SH-SY5Y (cell line): ENCODE data around the gene ROBO2.

ENCODE experiments used
- GATA2 ChIP-seq: IDR thresholded peaks from 2 replicates; pipeline ENCODE4 v1.6.1; 2011; ENCODE audit warnings: mild to moderate bottlenecking, low read depth, low read length
- GATA3 ChIP-seq: IDR thresholded peaks from 2 replicates; pipeline ENCODE4 v1.6.1; 2011; ENCODE audit warnings: low read depth, mild to moderate bottlenecking, low read length, moderate library complexity

- no peak for TF ChIP-seq GATA3
- no peak for TF ChIP-seq GATA2
These were observed 406.9 kb downstream of the ROBO2 start for GRCh38 chr3:77446761-77447160.
